Esophagus muscularis mucosa (tissue), 4 donors: Measurements from ENCODE around the gene GLG1. TPM values are rescaled to one million over a fixed set of nuclear protein-coding genes. Genes with fewer than 3 reads are reported as not detected.

ENCODE experiments used
- DNase-seq: peaks from one replicate; pipeline ENCODE4 v3.0.0-alpha.2; 2017; ENCODE audit errors: extremely low spot score
- H3K27ac ChIP-seq, 4 donors: fragments of 200-600 bp; sonication (generic); replicated peaks in 1 of 4; 1 replicate in 3 of 4; 2 replicates in 1 of 4; pipeline ENCODE4 v1.5.1; 2016 to 2019; ENCODE audit warnings: mild to moderate bottlenecking in 1 of 4
- H3K27me3 ChIP-seq, 4 donors: fragments of 200-600 bp; sonication (generic); one replicate each; pipeline versions ENCODE4 v1.5.1 to v1.6.0; 2016 to 2019
- H3K36me3 ChIP-seq, 4 donors: fragments of 200-600 bp; sonication (generic); one replicate each; pipeline ENCODE4 v1.5.1; 2016 to 2019
- H3K4me1 ChIP-seq, 4 donors: fragments of 200-600 bp; sonication (generic); one replicate each; pipeline ENCODE4 v1.5.1; 2016 to 2019
- H3K4me3 ChIP-seq, 4 donors: fragments of 200-600 bp; sonication (generic); 1 replicate in 2 of 4; 2 replicates in 2 of 4; pipeline ENCODE4 v1.5.1; 2016 to 2019; ENCODE audit warnings: mild to moderate bottlenecking in 4 of 4, moderate library complexity in 1 of 4
- H3K9me3 ChIP-seq, 4 donors: fragments of 200-600 bp; sonication (generic); 1 replicate in 3 of 4; 2 replicates in 1 of 4; pipeline ENCODE4 v1.5.1; 2016 to 2019
- CTCF ChIP-seq, 3 experiments: fragments of 200-600 bp in 2 of 3; fragments of 450-650 bp in 1 of 3; sonication (generic) in 2 of 3; IDR thresholded peaks; one replicate each; pipeline ENCODE4 v1.5.1; 2017 to 2019; ENCODE audit warnings: antibody characterized with exemption in 3 of 3, mild to moderate bottlenecking in 2 of 3, moderate library complexity in 1 of 3
- EP300 ChIP-seq: sonication (generic); formaldehyde crosslinking; IDR thresholded peaks from one replicate; pipeline ENCODE4 v1.6.1; 2017; ENCODE audit warnings: antibody characterized with exemption
- POLR2A ChIP-seq: fragments of 450-650 bp; IDR thresholded peaks from one replicate; pipeline ENCODE4 v1.6.1; 2017; ENCODE audit warnings: antibody characterized with exemption, moderate library complexity, mild to moderate bottlenecking, low read depth
- POLR2AphosphoS5 ChIP-seq, 2 donors: sonication (generic); formaldehyde crosslinking; IDR thresholded peaks; one replicate each; pipeline ENCODE4 v1.6.1; 2017; ENCODE audit warnings: antibody characterized with exemption in 2 of 2
- WGBS: methylation state at CpG from one replicate; pipeline ENCODE4 v1.1.5; 2018; 5-methylcytosine and 5-hydroxymethylcytosine counted together
- intact Hi-C: fragments of 100-400 bp; cut with DNase I; formaldehyde crosslinking; loops from one replicate; pipeline ENCODE4 v1.15.1; 2023
- total RNA-seq, 4 donors: library from RNA; depleted of rRNA; stranded (reverse); fragments of >200 nt; gene quantifications; one replicate each; pipeline versions ENCODE4 v1.1.0 to v1.2.1, GENCODE V29; 2016

Gene GLG1
- total RNA-seq, 4 donors from 2014 or later, result 92.8 to 128 (median 121) TPM

GRCh38 chr16:74564451-74564984 is 42.4 kb downstream of the GLG1 start:
- H3K4me1 ChIP-seq, result peaks cover 26 to 57% (median 47%) of the 10 kb centered on the region in 4 donors
- intact Hi-C loops, result no loop called here
- 88% methylated on average over 1 of the region's 1 CpG for WGBS
- no peaks in the 10 kb centered on the region for H3K36me3 ChIP-seq
- no peak overlapping the region for H3K27ac ChIP-seq
- no peaks in the 10 kb centered on the region for H3K27me3 ChIP-seq
- no peak overlapping the region for H3K4me3 ChIP-seq
- no peaks in the 10 kb centered on the region for H3K9me3 ChIP-seq
- TF ChIP-seq CTCF (IDR thresholded peaks at IDR 0.05) (no peak), POLR2AphosphoS5 (IDR thresholded peaks at IDR 0.05) (no peak), EP300 (no peak), POLR2A (no peak)
- DNase-seq, result no peak

GRCh38 chr16:74563828-74564263 is 43.1 kb downstream of the GLG1 start:
- Histone ChIP-seq H3K4me3 (no peak overlapping the region), H3K27me3 (no peaks in the 10 kb centered on the region), H3K27ac (no peak overlapping the region), H3K36me3 (no peaks in the 10 kb centered on the region), H3K9me3 (no peaks in the 10 kb centered on the region), H3K4me1 (peaks cover 26 to 57% (median 45%) of the 10 kb centered on the region in 4 donors)
- WGBS, result 68% methylated on average over 7 of the region's 7 CpGs
- no peak for TF ChIP-seq POLR2AphosphoS5 (IDR thresholded peaks at IDR 0.05)
- TF ChIP-seq POLR2A, result no peak
- no peak for TF ChIP-seq EP300
- TF ChIP-seq CTCF (IDR thresholded peaks at IDR 0.05), result no peak
- intact Hi-C loops, result no loop called here
- no peak for DNase-seq

- 90% methylated on average over 1 of the region's 1 CpG for WGBS
- Histone ChIP-seq H3K4me1 (peaks cover 22 to 50% (median 39%) of the 10 kb centered on the region in 4 donors), H3K9me3 (no peaks in the 10 kb centered on the region), H3K27me3 (no peaks in the 10 kb centered on the region), H3K4me3 (no peak overlapping the region), H3K36me3 (peaks cover 0 to 3% (median 0%) of the 10 kb centered on the region in 4 donors), H3K27ac (no peak overlapping the region)
- no peak for TF ChIP-seq POLR2AphosphoS5 (IDR thresholded peaks at IDR 0.05)
- no peak for TF ChIP-seq POLR2A
- DNase-seq, result no peak
- intact Hi-C loops, result no loop called here
These were observed 44.8 kb downstream of the GLG1 start for GRCh38 chr16:74562117-74562516.

- Histone ChIP-seq H3K4me1 (peaks cover 22 to 46% (median 35%) of the 10 kb centered on the region in 4 donors), H3K4me3 (no peak overlapping the region), H3K27ac (no peak overlapping the region), H3K27me3 (no peaks in the 10 kb centered on the region), H3K36me3 (peaks cover 0 to 3% (median 0%) of the 10 kb centered on the region in 4 donors), H3K9me3 (no peaks in the 10 kb centered on the region)
- no peak for DNase-seq
- TF ChIP-seq POLR2A (no peak), POLR2AphosphoS5 (IDR thresholded peaks at IDR 0.05) (no peak), CTCF (IDR thresholded peaks at IDR 0.05) (no peak), EP300 (no peak)
- intact Hi-C loops, result no loop called here
- WGBS, result 98% methylated on average over 2 of the region's 2 CpGs
These were observed 45.3 kb downstream of the GLG1 start for GRCh38 chr16:74561626-74562025.

- 85% methylated on average over 3 of the region's 3 CpGs for WGBS
- H3K27ac ChIP-seq, result no peak overlapping the region
- DNase-seq, result no peak
- H3K4me1 ChIP-seq, result peaks cover 21 to 46% (median 28%) of the 10 kb centered on the region in 4 donors
- H3K36me3 ChIP-seq, result peaks cover 0 to 3% (median 0%) of the 10 kb centered on the region in 4 donors
- H3K27me3 ChIP-seq, result no peaks in the 10 kb centered on the region
- TF ChIP-seq POLR2A (no peak), CTCF (IDR thresholded peaks at IDR 0.05) (no peak), EP300 (no peak), POLR2AphosphoS5 (IDR thresholded peaks at IDR 0.05) (no peak)
- H3K9me3 ChIP-seq, result no peaks in the 10 kb centered on the region
- intact Hi-C loops, result no loop called here
- no peak overlapping the region for H3K4me3 ChIP-seq
These were observed 46.0 kb downstream of the GLG1 start for GRCh38 chr16:74560912-74561311.
